Measurements from ENCODE around the gene ZBTB45. TPM values are rescaled to one million over a fixed set of nuclear protein-coding genes. Genes with fewer than 3 reads are reported as not detected.

ZBTB45 gene
- total and polyA plus RNA-seq, 2 experiments from 2014 or later, result 5.4 to 21.6 TPM

GRCh38 chr19:58479303-58479702, 40.3 kb downstream of the ZBTB45 start:
- H3K79me2 ChIP-seq, result peaks cover 6% of the 10 kb centered on the region
- no peaks in the 10 kb centered on the region for H3K27me3 ChIP-seq
- H3K27ac ChIP-seq, result no peak overlapping the region
- H3K4me1 ChIP-seq (ENCODE audit: insufficient read depth), result peaks cover 14% of the 10 kb centered on the region
- H3K4me3 ChIP-seq, result no peak overlapping the region
- no peak for DNase-seq (ENCODE audit: low spot score)
- 93% methylated on average over 7 of the region's 7 CpGs for WGBS (ENCODE audit: low lambda C conversion rate, missing lambda C conversion rate)
- no peaks in the 10 kb centered on the region for H4K20me1 ChIP-seq (ENCODE audit: insufficient read depth, poor library complexity, severe bottlenecking)
- no peaks in the 10 kb centered on the region for H3K36me3 ChIP-seq (replicated peaks; ENCODE audit: insufficient read depth, low read depth)
- no peaks in the 10 kb centered on the region for H3K9me3 ChIP-seq (ENCODE audit: low read depth)
- TF ChIP-seq EZH2phosphoT487 (IDR thresholded peaks at IDR 0.05; ENCODE audit: low read depth, severe bottlenecking, unreplicated experiment) (no peak), CTCF (IDR thresholded peaks at IDR 0.05; ENCODE audit: poor library complexity) (no peak)
- no peaks in the 10 kb centered on the region for H3K9me2 ChIP-seq (replicated peaks; ENCODE audit: insufficient read depth)
- H2AFZ ChIP-seq, result no peak overlapping the region
- no peak overlapping the region for H3K4me2 ChIP-seq

- Histone ChIP-seq H3K27me3 (no peaks in the 10 kb centered on the region), H2AFZ (no peak overlapping the region), H3K4me3 (no peak overlapping the region), H3K27ac (no peak overlapping the region), H3K4me2 (no peak overlapping the region), H3K4me1 (ENCODE audit: insufficient read depth) (peaks cover 14% of the 10 kb centered on the region), H3K9me2 (replicated peaks; ENCODE audit: insufficient read depth) (no peaks in the 10 kb centered on the region), H3K36me3 (replicated peaks; ENCODE audit: insufficient read depth, low read depth) (no peaks in the 10 kb centered on the region), H4K20me1 (ENCODE audit: insufficient read depth, poor library complexity, severe bottlenecking) (no peaks in the 10 kb centered on the region), H3K79me2 (peaks cover 6% of the 10 kb centered on the region), H3K9me3 (ENCODE audit: low read depth) (no peaks in the 10 kb centered on the region)
- 100% methylated on average over 1 of the region's 1 CpG for WGBS (ENCODE audit: low lambda C conversion rate, missing lambda C conversion rate)
- TF ChIP-seq EZH2 (IDR thresholded peaks at IDR 0.05; ENCODE audit: borderline replicate concordance) (no peak), EZH2phosphoT487 (IDR thresholded peaks at IDR 0.05; ENCODE audit: low read depth, severe bottlenecking, unreplicated experiment) (no peak), CTCF (IDR thresholded peaks at IDR 0.05; ENCODE audit: poor library complexity) (no peak)
- DNase-seq (ENCODE audit: low spot score), result no peak
These were observed 41.7 kb downstream of the ZBTB45 start for GRCh38 chr19:58477871-58478270.

- Histone ChIP-seq H3K36me3 (replicated peaks; ENCODE audit: insufficient read depth, low read depth) (no peaks in the 10 kb centered on the region), H3K4me2 (peak overlapping the region; percentile 93), H2AFZ (no peak overlapping the region), H3K9me2 (replicated peaks; ENCODE audit: insufficient read depth) (no peaks in the 10 kb centered on the region), H3K27ac (peak overlapping the region; percentile 93), H3K4me3 (no peak overlapping the region), H4K20me1 (ENCODE audit: insufficient read depth, poor library complexity, severe bottlenecking) (no peaks in the 10 kb centered on the region), H3K9me3 (ENCODE audit: low read depth) (no peaks in the 10 kb centered on the region), H3K79me2 (peaks cover 6% of the 10 kb centered on the region), H3K4me1 (ENCODE audit: insufficient read depth) (peaks cover 14% of the 10 kb centered on the region), H3K27me3 (no peaks in the 10 kb centered on the region)
- DNase-seq (ENCODE audit: low spot score), result no peak
- WGBS (ENCODE audit: low lambda C conversion rate, missing lambda C conversion rate), result 94% methylated on average over 15 of the region's 15 CpGs
- no peak for TF ChIP-seq EZH2 (IDR thresholded peaks at IDR 0.05; ENCODE audit: borderline replicate concordance)
- no peak for TF ChIP-seq CTCF (IDR thresholded peaks at IDR 0.05; ENCODE audit: poor library complexity)
- TF ChIP-seq EZH2phosphoT487 (IDR thresholded peaks at IDR 0.05; ENCODE audit: low read depth, severe bottlenecking, unreplicated experiment), result no peak
These were observed 42.5 kb downstream of the ZBTB45 start for GRCh38 chr19:58477130-58477529.

Measured in hepatocyte (in vitro differentiated cells).